Measurements from ENCODE around the gene LILRA2.

GRCh38 chr19:54574527-54575056 lies 1.0 kb downstream of the LILRA2 start:
- TF ChIP-seq, protein P1, sequence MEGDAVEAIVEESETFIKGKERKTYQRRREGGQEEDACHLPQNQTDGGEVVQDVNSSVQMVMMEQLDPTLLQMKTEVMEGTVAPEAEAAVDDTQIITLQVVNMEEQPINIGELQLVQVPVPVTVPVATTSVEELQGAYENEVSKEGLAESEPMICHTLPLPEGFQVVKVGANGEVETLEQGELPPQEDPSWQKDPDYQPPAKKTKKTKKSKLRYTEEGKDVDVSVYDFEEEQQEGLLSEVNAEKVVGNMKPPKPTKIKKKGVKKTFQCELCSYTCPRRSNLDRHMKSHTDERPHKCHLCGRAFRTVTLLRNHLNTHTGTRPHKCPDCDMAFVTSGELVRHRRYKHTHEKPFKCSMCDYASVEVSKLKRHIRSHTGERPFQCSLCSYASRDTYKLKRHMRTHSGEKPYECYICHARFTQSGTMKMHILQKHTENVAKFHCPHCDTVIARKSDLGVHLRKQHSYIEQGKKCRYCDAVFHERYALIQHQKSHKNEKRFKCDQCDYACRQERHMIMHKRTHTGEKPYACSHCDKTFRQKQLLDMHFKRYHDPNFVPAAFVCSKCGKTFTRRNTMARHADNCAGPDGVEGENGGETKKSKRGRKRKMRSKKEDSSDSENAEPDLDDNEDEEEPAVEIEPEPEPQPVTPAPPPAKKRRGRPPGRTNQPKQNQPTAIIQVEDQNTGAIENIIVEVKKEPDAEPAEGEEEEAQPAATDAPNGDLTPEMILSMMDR (IDR thresholded peaks at IDR 0.05) = no peak
- no peak for TF ChIP-seq POLR2AphosphoS5 (IDR thresholded peaks at IDR 0.05)

Data from prostate gland (tissue), 2 donors.